Measurements from ENCODE around the gene PIK3R6. TPM values are rescaled to one million over a fixed set of nuclear protein-coding genes. Genes with fewer than 3 reads are reported as not detected.

Gene PIK3R6
- total RNA-seq, 4 donors from 2014 or later, result 0.30 to 5.1 (median 1.5) TPM

GRCh38 chr17:8801135-8801840 is 66.2 kb downstream of the PIK3R6 start:
- no peak overlapping the region for H3K27ac ChIP-seq
- no peak for TF ChIP-seq EP300 (IDR thresholded peaks at IDR 0.05)
- no peak for TF ChIP-seq CTCF (IDR thresholded peaks at IDR 0.05)
- TF ChIP-seq POLR2A (IDR thresholded peaks at IDR 0.05), result no peak
- no peak for TF ChIP-seq POLR2AphosphoS5 (IDR thresholded peaks at IDR 0.05)
- H3K27me3 ChIP-seq, result peaks cover 29% of the 10 kb centered on the region
- H3K9me3 ChIP-seq, result no peaks in the 10 kb centered on the region
- no peak overlapping the region for H3K4me3 ChIP-seq
- DNase-seq (ENCODE audit: low spot score in 2 of 2), result no peak
- H3K36me3 ChIP-seq, result no peaks in the 10 kb centered on the region
- H3K4me1 ChIP-seq, result peaks cover 12% of the 10 kb centered on the region
- WGBS, result 72% methylated on average over 5 of the region's 6 CpGs

- H3K4me1 ChIP-seq, result peaks cover 12% of the 10 kb centered on the region
- H3K36me3 ChIP-seq, result no peaks in the 10 kb centered on the region
- H3K27ac ChIP-seq, result no peak overlapping the region
- no peak overlapping the region for H3K4me3 ChIP-seq
- peaks cover 29% of the 10 kb centered on the region for H3K27me3 ChIP-seq
- TF ChIP-seq POLR2AphosphoS5 (IDR thresholded peaks at IDR 0.05), result no peak
- TF ChIP-seq EP300 (IDR thresholded peaks at IDR 0.05), result no peak
- no peak for TF ChIP-seq CTCF (IDR thresholded peaks at IDR 0.05)
- 49% methylated on average over 2 of the region's 2 CpGs for WGBS
- H3K9me3 ChIP-seq, result no peaks in the 10 kb centered on the region
- no peak for DNase-seq (ENCODE audit: low spot score in 2 of 2)
Observed at GRCh38 chr17:8800656-8801055, 66.8 kb downstream of the PIK3R6 start.

GRCh38 chr17:8799570-8800212 is 67.8 kb downstream of the PIK3R6 start:
- DNase-seq (ENCODE audit: low spot score in 2 of 2), result no peak
- no peaks in the 10 kb centered on the region for H3K36me3 ChIP-seq
- H3K9me3 ChIP-seq, result no peaks in the 10 kb centered on the region
- H3K4me1 ChIP-seq, result peaks cover 12% of the 10 kb centered on the region
- H3K4me3 ChIP-seq, result peak overlapping the region; percentile 40
- H3K27me3 ChIP-seq, result peaks cover 29% of the 10 kb centered on the region
- 66% methylated on average over 10 of the region's 15 CpGs for WGBS
- no peak overlapping the region for H3K27ac ChIP-seq
- TF ChIP-seq EP300 (IDR thresholded peaks at IDR 0.05), result no peak
- TF ChIP-seq POLR2AphosphoS5 (IDR thresholded peaks at IDR 0.05), result no peak
- TF ChIP-seq POLR2A (IDR thresholded peaks at IDR 0.05), result no peak
- no peak for TF ChIP-seq CTCF (IDR thresholded peaks at IDR 0.05)

GRCh38 chr17:8798846-8799569 is 68.5 kb downstream of the PIK3R6 start, which contains the start of gene MFSD6L:
Gene MFSD6L (minus strand): TSS chr17:8799365. CDS start chr17:8799120, 245 bp downstream.
- 55% methylated on average over 4 of the region's 62 CpGs for WGBS
- Histone ChIP-seq H3K36me3 (no peaks in the 10 kb centered on the region), H3K27ac (no peak within 1 kb of the TSS), H3K9me3 (no peaks in the 10 kb centered on the region), H3K4me1 (peaks cover 12% of the 10 kb centered on the region), H3K27me3 (peaks cover 29% of the 10 kb centered on the region), H3K4me3 (peak within 1 kb of the TSS; percentile 40)
- TF ChIP-seq EP300 (IDR thresholded peaks at IDR 0.05), result no peak
- TF ChIP-seq POLR2AphosphoS5 (IDR thresholded peaks at IDR 0.05), result no peak
- no peak for TF ChIP-seq POLR2A (IDR thresholded peaks at IDR 0.05)
- no peak for TF ChIP-seq CTCF (IDR thresholded peaks at IDR 0.05)
- DNase-seq (ENCODE audit: low spot score in 2 of 2), result no peak
